ENCODE data around the gene CHD9NB. TPM values are rescaled to one million over a fixed set of nuclear protein-coding genes. Genes with fewer than 3 reads are reported as not detected.

The CHD9NB gene
- total and polyA plus RNA-seq, 9 of the 15 experiments (the other 6 are each of a cell fraction or from before 2014, with no cell fraction given), result 0.06 to 0.10 (median 0.07) TPM; not detected in 6

GRCh38 chr16:53024045-53024444 is 28.7 kb downstream of the CHD9NB start (continued):
- 0 out of 2 replicates have a peak, but pooled peaks have one; percentile 15 for TF ChIP-seq SMAD4 (CRISPR knock-in tag; conservative IDR thresholded peaks at IDR 0.05)
- no peak for TF ChIP-seq SP1 (CRISPR knock-in tag; IDR thresholded peaks at IDR 0.05)
- peak; percentile 75 to 79 for TF ChIP-seq KDM1A (IDR thresholded peaks at IDR 0.05)
- TF ChIP-seq CHD7 (IDR thresholded peaks at IDR 0.05; ENCODE audit: low read depth, low read length), result no peak
- no peak for TF ChIP-seq HMG20A (CRISPR knock-in tag; conservative IDR thresholded peaks at IDR 0.05)
- no peak for TF ChIP-seq SNAPC5 (CRISPR knock-in tag; IDR thresholded peaks at IDR 0.05)
- TF ChIP-seq MIER1 (IDR thresholded peaks at IDR 0.05; ENCODE audit: low read depth), result no peak
- TF ChIP-seq LARP7 (IDR thresholded peaks at IDR 0.05), result no peak
- no peak for TF ChIP-seq HDGF (IDR thresholded peaks at IDR 0.05)
- no peak for TF ChIP-seq IRF9 (tag; IDR thresholded peaks at IDR 0.05)
- TF ChIP-seq ELK1 (CRISPR knock-in tag; IDR thresholded peaks at IDR 0.05), result no peak
- TF ChIP-seq E4F1 (CRISPR knock-in tag; IDR thresholded peaks at IDR 0.05; ENCODE audit: borderline replicate concordance), result no peak
- no peak for TF ChIP-seq SIN3B (IDR thresholded peaks at IDR 0.05; ENCODE audit: low read depth)
- TF ChIP-seq NBN (IDR thresholded peaks at IDR 0.05; ENCODE audit: low read depth), result no peak

Measured in K562 (cell line).